HG03571 (cell line): ENCODE measurements around the gene ARHGAP26.

Experiments used
- ATAC-seq: cut with Tn5 transposase; IDR thresholded peaks from one replicate; pipeline ENCODE4 v1.9.1; 2021; ENCODE audit not compliant: unreplicated experiment

ARHGAP26 gene

GRCh38 chr5:142782976-142783530, 12.9 kb downstream of the ARHGAP26 start:
- no peak for ATAC-seq

GRCh38 chr5:142783601-142784341, 13.6 kb downstream of the ARHGAP26 start:
- ATAC-seq, result no peak

DNA sequence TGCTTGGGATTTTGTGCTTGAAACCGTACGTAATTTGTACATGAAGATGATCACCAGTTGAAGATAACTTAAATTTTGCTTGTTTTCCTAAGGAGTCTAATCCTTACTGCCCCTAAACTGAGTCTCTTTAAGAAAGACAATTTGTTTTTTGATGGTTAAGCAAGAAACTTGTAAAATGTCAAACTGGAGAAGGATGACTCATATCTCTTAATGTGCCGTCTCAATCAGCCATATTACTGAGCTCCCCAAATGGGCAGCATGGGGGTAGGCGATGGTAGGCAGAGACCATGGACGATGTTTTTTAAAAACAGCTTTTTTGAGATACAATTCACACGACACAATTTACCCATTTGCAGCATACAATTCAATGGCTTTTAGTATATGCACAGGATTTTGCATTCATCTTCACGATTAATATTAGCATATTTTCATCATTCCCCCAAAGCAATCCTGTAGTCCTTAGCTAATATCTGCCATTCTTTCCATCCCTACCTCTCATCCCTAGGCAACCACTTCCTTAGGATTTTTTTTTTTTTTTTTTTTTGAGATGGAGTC, 14.3 kb downstream of the ARHGAP26 start:
- no peak for ATAC-seq

- no peak for ATAC-seq
Measured at GRCh38 chr5:142785206-142785605, 15.0 kb downstream of the ARHGAP26 start.

DNA sequence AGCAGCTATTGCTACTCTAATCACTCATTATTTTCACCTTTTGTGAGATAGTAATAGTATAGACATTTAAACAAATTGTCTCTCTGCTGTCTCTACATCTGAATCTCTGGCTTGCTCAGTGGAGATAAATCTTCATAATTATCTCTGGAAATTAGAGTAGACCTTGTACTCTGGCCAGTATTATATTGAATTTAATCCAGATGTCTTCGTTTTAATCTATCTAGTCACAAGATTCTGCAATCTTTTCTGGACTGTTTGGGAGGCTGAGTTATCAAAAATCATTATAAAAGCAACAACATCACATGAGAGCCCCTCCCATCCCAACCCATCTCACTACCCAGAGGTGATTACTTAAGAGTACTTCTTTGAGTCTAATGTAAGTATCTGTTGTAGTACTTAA, 19.0 kb downstream of the ARHGAP26 start:
- no peak for ATAC-seq

DNA sequence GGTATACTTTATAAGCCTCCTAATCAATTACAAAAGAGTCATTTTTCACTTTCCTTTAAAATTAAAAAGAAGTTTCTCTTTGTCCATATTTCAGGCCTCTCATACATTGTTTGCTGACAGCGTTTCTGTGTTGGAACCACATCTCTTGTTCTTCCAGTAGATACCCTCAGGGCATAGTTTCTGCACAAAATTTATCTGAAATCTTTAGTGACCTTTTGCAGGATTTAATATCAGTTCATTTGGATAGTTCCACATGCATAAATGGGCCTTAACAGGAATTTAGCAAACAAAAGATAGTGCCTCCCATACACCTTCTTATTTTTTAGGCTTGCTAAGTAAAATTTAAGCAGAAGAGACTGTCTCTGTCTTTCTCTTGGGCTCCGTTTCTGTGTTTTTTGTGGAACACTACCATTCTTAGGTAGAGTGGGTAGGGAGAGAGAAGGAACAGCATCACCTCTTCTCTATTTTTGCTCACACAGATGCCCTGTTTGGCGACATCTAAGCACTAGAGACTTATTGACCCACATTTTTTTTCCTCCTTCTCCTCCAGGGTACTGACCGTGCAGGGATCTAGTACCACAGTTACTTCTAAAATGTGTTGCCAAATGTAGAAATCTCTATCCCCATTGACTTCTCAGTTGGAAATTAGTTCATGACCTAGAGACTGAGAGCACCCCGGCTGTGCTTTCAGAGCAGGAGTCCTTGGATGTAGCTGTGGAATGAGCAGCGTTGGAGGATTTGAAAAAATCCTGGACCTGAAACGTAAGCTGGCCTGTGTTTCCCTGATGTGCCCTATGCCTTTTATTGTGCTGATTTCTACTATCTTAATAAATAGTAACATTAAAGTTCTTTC, 22.1 kb downstream of the ARHGAP26 start:
- no peak for ATAC-seq

- no peak for ATAC-seq
Measured at GRCh38 chr5:142792865-142793232, 22.7 kb downstream of the ARHGAP26 start.

GRCh38 chr5:142794537-142794936, 24.4 kb downstream of the ARHGAP26 start:
- no peak for ATAC-seq

DNA sequence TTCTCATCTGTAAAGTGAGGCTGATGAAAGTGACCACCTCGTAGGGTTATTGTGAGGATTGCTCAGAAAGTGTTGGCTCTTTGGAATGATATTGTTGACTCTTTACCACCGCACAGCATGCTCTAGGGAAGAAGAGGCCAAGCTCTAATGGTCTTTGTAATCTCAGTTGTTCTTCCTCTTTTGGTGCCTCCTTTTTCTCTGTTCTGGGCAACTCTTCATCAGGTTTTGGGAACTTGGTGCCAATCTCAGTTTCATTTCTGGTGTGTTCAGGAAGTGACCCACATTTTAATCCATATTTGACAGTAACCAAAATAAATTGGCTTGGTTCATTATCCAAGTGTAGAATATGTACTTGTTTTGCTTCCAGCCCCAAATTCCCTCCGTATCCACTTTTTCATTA, 25.1 kb downstream of the ARHGAP26 start:
- no peak for ATAC-seq

DNA sequence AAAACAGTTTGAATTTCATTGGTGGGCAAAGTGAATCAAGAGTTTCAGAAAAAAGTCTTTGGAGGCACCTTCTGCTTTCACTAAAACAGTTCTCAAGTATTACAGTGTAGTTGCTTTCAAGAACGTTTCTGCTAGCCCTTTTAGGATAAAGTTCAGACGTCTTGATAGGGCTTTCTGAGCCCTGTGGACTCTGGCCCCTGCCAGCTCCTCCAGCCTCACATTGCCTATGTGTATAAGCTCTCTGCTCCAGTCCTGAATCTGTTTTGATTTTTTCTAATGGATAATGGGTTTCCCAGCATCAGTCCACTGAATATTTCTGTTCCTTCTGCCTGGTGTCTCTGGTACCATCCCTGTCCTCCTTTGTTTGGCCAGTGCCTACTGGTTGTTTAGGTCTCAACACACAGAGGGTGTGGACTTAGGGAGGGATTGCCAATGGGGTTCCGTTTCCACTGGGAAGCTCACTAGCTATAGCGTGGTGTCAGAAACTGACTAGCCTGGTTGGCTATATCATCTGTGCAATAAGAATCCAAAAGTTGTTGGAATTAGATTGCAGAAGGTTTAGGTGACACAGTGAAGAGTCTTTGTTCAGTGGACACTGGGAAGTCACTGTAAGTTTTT, 26.4 kb downstream of the ARHGAP26 start:
- ATAC-seq, result no peak

DNA sequence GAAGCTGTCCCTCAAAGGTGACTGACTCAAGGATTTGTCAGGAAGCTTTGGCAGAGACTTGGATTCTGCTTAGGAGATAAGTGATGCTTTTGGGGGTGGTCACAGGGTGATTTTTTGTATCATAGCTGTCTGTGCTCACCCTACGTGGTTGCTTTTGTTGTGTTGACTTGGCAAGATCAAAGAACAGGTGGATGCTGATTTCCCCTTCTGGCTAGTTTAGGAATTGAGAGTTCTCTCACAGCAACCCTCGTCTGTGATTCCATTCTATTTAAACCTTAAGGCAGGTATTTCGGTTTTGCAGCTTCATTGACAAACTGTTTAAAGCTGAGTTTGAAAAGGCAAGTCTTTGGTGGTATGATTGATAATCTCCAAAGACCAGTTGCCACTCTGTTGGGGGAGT, 27.2 kb downstream of the ARHGAP26 start:
- no peak for ATAC-seq

GRCh38 chr5:142798099-142798770, 28.1 kb downstream of the ARHGAP26 start:
- no peak for ATAC-seq

GRCh38 chr5:142800776-142801494, 30.8 kb downstream of the ARHGAP26 start:
- ATAC-seq, result no peak

DNA sequence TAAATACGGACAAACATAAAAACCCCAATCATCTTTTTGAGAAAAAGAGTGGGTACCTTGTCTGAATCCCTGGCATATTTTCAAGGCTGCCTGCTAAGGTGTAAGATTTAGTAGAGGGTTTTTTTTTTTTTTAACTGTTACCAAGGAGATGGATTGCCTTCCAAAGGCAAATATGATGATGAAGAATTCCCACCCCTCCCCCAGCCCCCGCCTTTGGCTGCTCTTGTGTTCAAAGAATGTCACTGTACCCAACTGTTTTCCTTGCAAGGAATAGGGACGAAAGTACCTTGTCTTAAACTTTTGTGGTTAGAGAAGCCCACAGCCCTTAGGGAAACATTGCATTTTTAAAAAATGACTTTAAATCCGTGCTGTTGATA, 31.3 kb downstream of the ARHGAP26 start:
- no peak for ATAC-seq

GRCh38 chr5:142803428-142804125, 33.4 kb downstream of the ARHGAP26 start:
- ATAC-seq, result no peak

DNA sequence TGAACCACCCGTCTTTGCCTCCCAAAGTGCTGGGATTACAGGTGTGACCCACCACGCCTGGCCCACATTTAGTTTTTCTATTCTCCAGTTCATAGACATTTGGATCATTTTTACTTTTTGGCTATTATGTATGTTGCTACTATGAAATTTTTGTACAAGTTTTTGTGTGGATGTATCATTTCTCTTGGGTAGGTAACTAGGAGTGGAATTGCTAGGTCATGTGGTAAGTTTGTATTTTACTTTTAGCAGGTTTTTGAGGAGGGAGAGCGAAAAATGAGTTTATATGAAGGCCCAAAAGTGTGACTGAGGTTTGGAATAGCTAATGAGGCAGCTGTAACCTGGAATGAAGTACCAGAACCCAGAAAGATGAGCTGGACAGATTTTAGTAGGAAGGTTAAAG, 35.2 kb downstream of the ARHGAP26 start:
- ATAC-seq, result no peak

GRCh38 chr5:142806841-142807267, 36.7 kb downstream of the ARHGAP26 start:
- no peak for ATAC-seq

- no peak for ATAC-seq
Measured at GRCh38 chr5:142807372-142807911, 37.3 kb downstream of the ARHGAP26 start.

GRCh38 chr5:142808878-142809598, 38.9 kb downstream of the ARHGAP26 start:
- ATAC-seq, result no peak
